ENCODE measurements around the gene ZBTB40. TPM values are rescaled to one million over a fixed set of nuclear protein-coding genes. Genes with fewer than 3 reads are reported as not detected.

Gene ZBTB40
- polyA plus RNA-seq, 3 donors: 3.5 to 5.1 (median 5.1) TPM

GRCh38 chr1:22536506-22536905, 84.9 kb downstream of the ZBTB40 start:
- 77 to 87% (median 79%) methylated on average over 7 of the region's 7 CpGs for WGBS, 3 donors
- H3K27ac ChIP-seq (ENCODE audit: low read depth, low read length): no peak overlapping the region

- WGBS, 3 donors: 45 to 83% (median 82%) methylated on average over 13 of the region's 13 CpGs
- no peak overlapping the region for H3K27ac ChIP-seq (ENCODE audit: low read depth, low read length)
These were observed 85.9 kb downstream of the ZBTB40 start for GRCh38 chr1:22537441-22538139.

GRCh38 chr1:22539510-22540118, 88.0 kb downstream of the ZBTB40 start:
- H3K27ac ChIP-seq (ENCODE audit: low read depth, low read length): no peak overlapping the region
- 76 to 86% (median 76%) methylated on average over 16 of the region's 16 CpGs for WGBS, 3 donors

GRCh38 chr1:22540337-22540736, 88.7 kb downstream of the ZBTB40 start:
- WGBS, 3 donors: 40 to 76% (median 46%) methylated on average over 5 of the region's 5 CpGs
- no peak overlapping the region for H3K27ac ChIP-seq (ENCODE audit: low read depth, low read length)

- 74 to 79% (median 75%) methylated on average over 8 to 9 of the region's 9 CpGs for WGBS, 3 donors
These were observed 91.2 kb downstream of the ZBTB40 start for GRCh38 chr1:22542886-22543285.

GRCh38 chr1:22543679-22544078, 92.0 kb downstream of the ZBTB40 start:
- H3K27ac ChIP-seq (ENCODE audit: low read depth, low read length): no peak overlapping the region
- WGBS, 3 donors: 69 to 86% (median 74%) methylated on average over 4 to 6 of the region's 6 CpGs

More at GRCh38 chr1:22542886-22543285, 91.2 kb downstream of the ZBTB40 start:
- H3K27ac ChIP-seq (ENCODE audit: low read depth, low read length): no peak overlapping the region

GRCh38 chr1:22544606-22545005, 93.0 kb downstream of the ZBTB40 start:
- WGBS, 3 donors: 84 to 89% (median 86%) methylated on average over 12 of the region's 12 CpGs
- no peak overlapping the region for H3K27ac ChIP-seq (ENCODE audit: low read depth, low read length)

- WGBS, 3 donors: 61 to 72% (median 64%) methylated on average over 13 of the region's 13 CpGs
- H3K27ac ChIP-seq (ENCODE audit: low read depth, low read length): no peak overlapping the region
These were observed 93.5 kb downstream of the ZBTB40 start for GRCh38 chr1:22545141-22545540.

GRCh38 chr1:22547186-22547817, 95.7 kb downstream of the ZBTB40 start:
- H3K27ac ChIP-seq (ENCODE audit: low read depth, low read length): no peak overlapping the region
- 70 to 86% (median 76%) methylated on average over 6 of the region's 6 CpGs for WGBS, 3 donors

- 18 to 63% (median 18%) methylated on average over 12 of the region's 12 CpGs for WGBS, 3 donors
- no peak overlapping the region for H3K27ac ChIP-seq (ENCODE audit: low read depth, low read length)
These were observed 96.3 kb downstream of the ZBTB40 start for GRCh38 chr1:22547818-22548462.

- no peak overlapping the region for H3K27ac ChIP-seq (ENCODE audit: low read depth, low read length)
- 78 to 91% (median 88%) methylated on average over 11 of the region's 11 CpGs for WGBS, 3 donors
These were observed 98.4 kb downstream of the ZBTB40 start for GRCh38 chr1:22550021-22550420.

- 73 to 81% (median 75%) methylated on average over 17 of the region's 17 CpGs for WGBS, 3 donors
- H3K27ac ChIP-seq (ENCODE audit: low read depth, low read length): no peak overlapping the region
These were observed 99.9 kb downstream of the ZBTB40 start for GRCh38 chr1:22551591-22551990.

GRCh38 chr1:22552021-22552420, 100.4 kb downstream of the ZBTB40 start:
- H3K27ac ChIP-seq (ENCODE audit: low read depth, low read length): no peak overlapping the region
- WGBS, 3 donors: 53 to 77% (median 70%) methylated on average over 5 of the region's 5 CpGs

- WGBS, 3 donors: 22 to 41% (median 33%) methylated on average over 18 of the region's 18 CpGs
These were observed 101.6 kb downstream of the ZBTB40 start for GRCh38 chr1:22553104-22553880.

GRCh38 chr1:22553991-22554522, 102.4 kb downstream of the ZBTB40 start:
- H3K27ac ChIP-seq (ENCODE audit: low read depth, low read length): no peak overlapping the region
- WGBS, 3 donors: 78 to 85% (median 81%) methylated on average over 8 of the region's 8 CpGs

More at GRCh38 chr1:22553104-22553880, 101.6 kb downstream of the ZBTB40 start:
- H3K27ac ChIP-seq (ENCODE audit: low read depth, low read length): no peak overlapping the region

GRCh38 chr1:22555371-22555656, 103.7 kb downstream of the ZBTB40 start:
- no peak overlapping the region for H3K27ac ChIP-seq (ENCODE audit: low read depth, low read length)
- 42 to 54% (median 53%) methylated on average over 3 of the region's 3 CpGs for WGBS, 3 donors

- no peak overlapping the region for H3K27ac ChIP-seq (ENCODE audit: low read depth, low read length)
- 27 to 33% (median 28%) methylated on average over 13 of the region's 13 CpGs for WGBS, 3 donors
These were observed 104.9 kb downstream of the ZBTB40 start for GRCh38 chr1:22556391-22557104.
